ENCODE data around the gene NTRK2.
"Not testable (repeated sequence)": the region's sequence is repeated elsewhere in the genome, so short reads cannot be mapped to it uniquely, and the experiment has no call there.

The NTRK2 gene

GRCh38 chr9:84893419-84894128 is 224.0 kb downstream of the NTRK2 start:
- DNase-seq (ENCODE audit: low spot score): no peak

DNA sequence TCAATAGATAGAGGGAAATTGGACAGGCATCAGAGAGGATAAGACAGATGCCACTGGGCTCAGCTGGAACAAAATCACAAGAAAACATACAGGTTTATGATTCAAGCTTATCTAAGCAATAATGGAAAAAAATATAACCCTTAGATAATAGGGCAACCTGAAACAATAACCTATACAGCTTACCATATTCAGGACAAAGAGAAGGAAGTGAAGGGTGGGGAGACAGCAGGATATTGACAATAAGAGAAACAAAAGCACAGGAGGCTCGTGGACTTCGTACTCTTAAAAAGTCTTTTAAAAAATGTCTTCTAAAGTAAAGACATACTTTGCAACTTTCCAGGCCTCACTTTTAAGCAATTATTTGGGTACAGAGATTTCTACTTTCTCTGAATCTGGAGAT is 225.3 kb downstream of the NTRK2 start:
- DNase-seq (ENCODE audit: low spot score): no peak

DNA sequence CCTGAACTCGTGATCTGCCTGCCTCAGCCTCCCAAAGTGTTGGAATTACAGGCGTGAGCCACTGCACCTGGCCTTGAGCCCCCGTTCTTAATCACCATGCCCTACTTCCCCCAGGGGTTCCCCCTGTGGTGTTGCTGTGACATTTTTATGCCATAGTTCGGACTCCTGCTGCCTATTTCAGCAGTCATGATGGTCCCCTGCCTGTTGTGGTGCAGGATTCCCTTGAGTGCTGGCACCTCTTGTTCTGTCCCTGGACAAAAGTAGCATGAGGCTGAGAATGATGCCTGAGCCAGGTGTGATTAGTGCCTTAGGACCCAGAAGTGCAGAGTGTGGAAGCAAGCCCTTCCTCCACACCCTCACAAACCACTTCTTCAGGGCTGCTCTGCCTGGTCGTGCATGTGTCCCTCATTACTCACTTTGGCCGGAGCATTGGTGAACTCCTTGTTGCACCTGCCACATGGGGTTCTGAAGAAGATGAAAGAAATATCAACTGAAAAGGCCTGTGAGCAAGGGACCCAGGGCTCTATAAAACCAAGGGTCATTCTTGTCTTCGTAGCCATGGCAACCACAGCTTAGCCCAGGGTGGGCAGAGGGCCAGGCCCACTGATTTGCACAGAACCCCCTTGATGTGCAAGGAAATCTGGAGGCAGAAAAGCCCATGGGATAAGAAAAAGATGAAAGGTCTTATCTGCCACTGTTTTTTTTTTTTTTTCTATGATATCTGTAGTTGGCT is 228.0 kb downstream of the NTRK2 start:
- DNase-seq (ENCODE audit: low spot score): no peak

DNA sequence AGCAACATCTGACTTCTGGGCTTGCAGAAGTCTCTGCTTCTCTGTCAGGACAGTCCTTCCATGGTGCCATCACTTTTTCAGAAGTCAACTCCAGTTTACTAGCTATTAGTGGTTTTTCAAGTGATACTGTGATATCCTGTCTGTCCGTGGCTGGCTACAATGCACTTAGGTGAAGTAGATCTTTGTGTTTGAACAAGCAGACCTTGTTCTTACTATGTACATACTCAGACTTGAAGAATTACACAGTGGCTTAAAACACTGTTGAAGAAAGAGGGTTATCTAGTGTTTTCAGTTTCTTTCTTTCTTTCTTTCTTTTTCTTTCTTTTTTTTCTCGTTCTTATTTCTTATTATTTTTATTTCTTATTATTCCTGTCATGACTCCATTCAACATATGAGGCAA is 228.7 kb downstream of the NTRK2 start:
- no peak for DNase-seq (ENCODE audit: low spot score)

DNA sequence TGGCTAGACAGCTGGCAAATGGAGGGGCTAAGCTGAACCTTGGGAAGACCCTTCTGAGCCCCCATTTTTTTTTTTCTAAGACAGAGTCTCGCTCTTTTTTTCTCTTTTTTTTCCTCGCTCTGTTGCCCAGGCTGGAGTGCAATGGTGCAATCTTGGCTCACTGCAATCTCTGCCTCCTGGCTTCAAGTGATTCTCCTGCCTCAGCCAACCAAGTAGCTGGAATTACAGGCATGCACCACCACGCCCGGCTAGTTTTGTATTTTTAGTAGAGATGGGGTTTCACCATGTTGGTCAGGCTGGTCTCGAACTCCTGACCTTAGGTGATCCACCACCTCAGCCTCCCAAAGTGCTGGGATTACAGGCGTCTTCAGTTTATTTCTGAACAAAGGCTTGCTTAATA is 229.1 kb downstream of the NTRK2 start:
- DNase-seq (ENCODE audit: low spot score): not testable (repeated sequence)

GRCh38 chr9:84899326-84899725 is 229.8 kb downstream of the NTRK2 start:
- DNase-seq (ENCODE audit: low spot score): no peak

DNA sequence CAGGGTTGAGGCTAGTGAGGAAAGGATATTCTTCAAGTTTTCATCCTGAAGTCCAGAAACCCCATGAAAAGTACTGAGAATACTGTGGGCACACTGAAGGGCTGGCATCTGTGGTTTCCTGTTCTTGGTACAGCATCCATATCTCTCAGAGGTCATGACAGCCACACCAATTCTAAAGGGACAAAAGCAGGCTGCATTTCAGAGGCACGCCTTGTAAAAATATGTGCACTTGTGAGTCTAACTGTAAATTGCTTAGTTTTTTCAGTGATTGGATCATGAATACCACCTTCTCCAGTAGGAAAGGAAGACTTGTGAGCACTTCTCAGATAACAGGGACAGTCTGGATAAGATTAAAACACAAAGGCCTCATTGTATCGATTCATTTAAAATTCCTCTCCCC is 230.9 kb downstream of the NTRK2 start:
- DNase-seq (ENCODE audit: low spot score): no peak

DNA sequence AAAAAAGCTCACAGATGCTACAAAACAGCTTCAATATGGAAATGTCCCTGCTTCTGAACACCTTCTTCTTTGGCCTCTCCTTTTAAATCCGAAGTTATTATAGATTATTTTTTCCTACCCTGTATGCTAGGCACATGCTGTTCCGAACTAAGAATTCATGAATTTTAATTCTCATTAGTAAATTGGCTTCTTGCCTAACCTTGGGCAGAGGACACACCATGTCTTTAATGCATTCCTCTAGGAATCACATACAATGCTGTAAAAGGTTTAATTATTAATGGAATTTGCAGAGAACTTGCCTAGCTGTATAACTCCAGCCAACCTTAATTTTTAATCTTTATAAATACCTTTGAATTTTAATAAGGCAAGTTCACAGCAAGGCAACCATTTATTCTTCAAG is 234.4 kb downstream of the NTRK2 start:
- no peak for DNase-seq (ENCODE audit: low spot score)

GRCh38 chr9:84916769-84917168 is 247.2 kb downstream of the NTRK2 start:
- DNase-seq (ENCODE audit: low spot score): no peak

- DNase-seq (ENCODE audit: low spot score): no peak
Observed at GRCh38 chr9:84917366-84918070, 248.0 kb downstream of the NTRK2 start.

DNA sequence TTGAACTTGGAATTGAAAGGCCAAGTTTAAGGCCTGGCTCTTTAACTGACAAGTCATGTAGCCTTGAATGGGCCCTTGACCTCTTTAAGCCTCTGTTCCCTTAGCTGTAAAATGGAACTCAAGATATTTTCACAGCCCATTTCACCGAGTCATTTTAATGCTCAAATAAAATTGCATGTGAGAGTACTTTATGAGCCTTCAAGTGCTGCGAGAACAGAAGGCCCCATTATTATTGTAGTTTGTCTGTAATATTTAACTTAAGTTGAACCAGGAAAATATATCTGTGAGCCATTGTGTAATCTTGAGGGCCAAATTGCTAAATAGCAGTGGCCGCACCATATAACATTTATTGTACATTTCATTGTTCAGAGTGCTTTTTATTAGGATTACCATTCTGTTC is 249.9 kb downstream of the NTRK2 start:
- no peak for DNase-seq (ENCODE audit: low spot score)

DNA sequence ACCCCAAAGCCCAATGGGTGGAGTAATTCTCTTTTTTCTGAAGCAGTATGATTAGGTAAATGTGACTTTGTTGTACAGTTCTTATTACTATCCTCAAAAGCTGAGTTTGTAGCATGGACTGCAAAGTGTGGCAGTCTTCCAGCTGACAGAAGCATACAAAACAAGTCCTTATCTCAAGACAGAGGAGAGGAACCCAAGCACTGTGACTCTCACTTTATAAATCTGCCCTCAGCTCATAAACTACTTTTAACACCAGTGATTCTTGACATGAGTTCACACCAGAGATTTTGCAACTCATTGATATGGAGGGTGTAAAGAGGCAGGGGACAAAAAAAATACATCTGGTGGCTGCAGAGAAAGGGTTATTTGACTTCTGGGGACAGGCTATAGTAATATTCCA is 251.6 kb downstream of the NTRK2 start:
- DNase-seq (ENCODE audit: low spot score): no peak

GRCh38 chr9:84922051-84922450 is 252.5 kb downstream of the NTRK2 start:
- no peak for DNase-seq (ENCODE audit: low spot score)

- no peak for DNase-seq (ENCODE audit: low spot score)
Observed at GRCh38 chr9:84924266-84924665, 254.7 kb downstream of the NTRK2 start.

- no peak for DNase-seq (ENCODE audit: low spot score)
Observed at GRCh38 chr9:84925225-84925872, 255.8 kb downstream of the NTRK2 start.

GRCh38 chr9:84926793-84927192 is 257.3 kb downstream of the NTRK2 start:
- DNase-seq (ENCODE audit: low spot score): no peak

- no peak for DNase-seq (ENCODE audit: low spot score)
Observed at GRCh38 chr9:84928419-84928818, 258.9 kb downstream of the NTRK2 start.

- no peak for DNase-seq (ENCODE audit: low spot score)
Observed at GRCh38 chr9:84929068-84929467, 259.5 kb downstream of the NTRK2 start.

- DNase-seq (ENCODE audit: low spot score): no peak
Observed at GRCh38 chr9:84932915-84933527, 263.5 kb downstream of the NTRK2 start.

- DNase-seq (ENCODE audit: low spot score): no peak
Observed at GRCh38 chr9:84935528-84936117, 266.1 kb downstream of the NTRK2 start.

DNA sequence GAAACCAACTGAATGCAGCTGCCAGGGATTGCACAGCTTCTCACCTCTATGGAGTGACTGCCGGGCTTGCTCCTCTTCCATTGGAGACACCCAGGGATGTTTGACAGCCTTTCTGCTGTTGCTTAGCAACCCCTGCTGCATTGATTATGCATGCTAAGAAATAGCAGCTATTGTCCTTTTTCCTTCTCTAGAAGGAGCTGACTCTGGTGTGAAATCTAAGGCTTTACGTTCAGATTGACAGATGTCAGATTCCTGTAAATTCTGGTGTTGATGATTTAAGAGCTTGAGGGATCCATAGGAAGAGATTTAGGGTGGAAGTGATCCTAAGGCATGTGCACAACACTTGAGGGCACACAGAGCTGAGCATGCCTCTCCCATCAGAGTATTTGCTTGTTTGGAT is 267.7 kb downstream of the NTRK2 start:
- DNase-seq (ENCODE audit: low spot score): no peak

- no peak for DNase-seq (ENCODE audit: low spot score)
Observed at GRCh38 chr9:84937581-84937980, 268.1 kb downstream of the NTRK2 start.
